BJ (cell line): ENCODE measurements around the gene RBM20. TPM values are rescaled to one million over a fixed set of nuclear protein-coding genes. Genes with fewer than 3 reads are reported as not detected.
"Not testable (repeated sequence)": the region's sequence is repeated elsewhere in the genome, so short reads cannot be mapped to it uniquely, and the experiment has no call there.

Experiments
- CTCF ChIA-PET: fragments of 350-600 bp; formaldehyde crosslinking; extraction: SDS; loops from one replicate; lab custom pipeline; 2021; ENCODE audit warnings: antibody characterized with exemption, inconsistent platforms; lab: Yijun Ruan, JAX
- POLR2A ChIA-PET: fragments of 300-600 bp; sonication (Branson Sonifier 250); formaldehyde crosslinking; extraction: SDS; loops from one replicate; lab custom pipeline; 2021; ENCODE audit warnings: antibody characterized with exemption; lab: Charles Lee
- DNase-seq: peaks from one replicate; pipeline ENCODE4 v3.0.0-alpha.2; 2011; ENCODE audit warnings: low read depth
- H3K27me3 ChIP-seq: 2 replicates; pipeline ENCODE4 v1.6.0; 2011; ENCODE audit warnings: low read length; ENCODE audit not compliant: control insufficient read depth, insufficient read depth
- H3K36me3 ChIP-seq: 2 replicates; pipeline ENCODE4 v1.5.1; 2011; ENCODE audit warnings: low read length; ENCODE audit not compliant: control insufficient read depth, insufficient read depth
- H3K4me3 ChIP-seq: 2 replicates; pipeline ENCODE4 v1.5.1; 2011; ENCODE audit warnings: low read depth, mild to moderate bottlenecking, control low read depth, low read length
- CTCF ChIP-seq: IDR thresholded peaks from 2 replicates; pipeline ENCODE4 v1.5.1; 2011; ENCODE audit warnings: low read depth, mild to moderate bottlenecking, control low read depth, inconsistent platforms, low read length, moderate library complexity; ENCODE audit not compliant: insufficient read depth
- polyA plus RNA-seq: library from polyadenylated mRNA; depleted of rRNA; stranded (reverse); fragments of >200 nt; gene quantifications from 2 replicates; pipeline ENCODE4 v1.2.3, GENCODE V29; 2011

Gene RBM20
- polyA plus RNA-seq, 1 experiment = not detected

DNA sequence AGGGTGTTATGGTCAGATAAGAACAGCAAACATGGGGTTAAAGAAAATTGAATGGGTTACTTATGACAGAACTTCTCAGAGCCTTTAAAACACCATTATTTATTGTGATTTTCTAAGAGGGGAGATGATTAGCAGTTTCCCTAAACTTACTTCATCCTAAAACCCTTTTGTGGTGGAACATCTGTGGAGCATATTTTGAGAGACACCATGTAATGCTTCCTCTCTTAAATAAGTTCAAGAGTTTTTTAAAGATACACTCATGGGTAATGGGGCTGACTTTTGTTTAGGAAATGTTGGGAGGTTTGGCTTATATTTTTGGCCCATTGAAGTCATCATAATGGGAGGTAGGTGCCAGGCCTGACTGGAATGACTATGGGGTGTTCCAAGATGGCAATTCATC, 219.2 kb downstream of the RBM20 start:
- H3K36me3 ChIP-seq = no peaks in the 10 kb centered on the region
- peak; percentile 52 for DNase-seq
- no peak overlapping the region for H3K4me3 ChIP-seq
- ChIA-PET POLR2A (no interaction called here), CTCF (no interaction called here)
- TF ChIP-seq CTCF = no peak
- no peaks in the 10 kb centered on the region for H3K27me3 ChIP-seq

- no peak for DNase-seq
- Histone ChIP-seq H3K27me3 (no peaks in the 10 kb centered on the region), H3K4me3 (no peak overlapping the region), H3K36me3 (no peaks in the 10 kb centered on the region)
- CTCF ChIA-PET = interaction anchor here (1.8 kb wide), 1 partner anchor 60 kb away, joined by 3 read pairs; no protein-coding TSS in a partner anchor
- no peak for TF ChIP-seq CTCF
- POLR2A ChIA-PET = no interaction called here
Observed at GRCh38 chr10:110863956-110864355, 219.8 kb downstream of the RBM20 start.

DNA sequence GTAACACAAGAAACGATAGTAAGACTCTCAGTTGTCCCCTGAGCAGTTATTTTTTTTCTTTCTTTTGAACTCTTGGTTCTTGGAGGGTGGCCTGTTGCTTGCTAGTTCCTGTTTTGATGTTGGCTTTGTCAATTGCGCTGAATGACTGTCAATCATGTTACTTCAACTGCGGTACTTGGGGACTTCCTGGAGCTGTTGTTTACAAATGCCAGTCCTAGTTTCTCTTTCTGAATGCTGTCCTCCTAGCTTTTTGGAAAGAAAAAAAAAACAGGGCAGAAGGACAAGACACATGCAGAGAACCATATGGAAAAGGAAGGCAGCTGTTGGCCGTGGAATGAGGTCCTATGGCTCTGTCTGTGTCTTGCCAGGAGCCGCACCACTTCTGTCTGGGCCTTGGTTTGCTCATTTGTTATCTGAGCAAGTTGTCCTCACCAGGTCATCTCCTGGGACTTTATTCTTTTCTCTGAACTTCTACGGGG, 220.6 kb downstream of the RBM20 start:
- Histone ChIP-seq H3K36me3 (no peaks in the 10 kb centered on the region), H3K4me3 (no peak overlapping the region), H3K27me3 (no peaks in the 10 kb centered on the region)
- CTCF ChIA-PET = interaction anchor here (1.8 kb wide), 1 partner anchor 61 kb away, joined by 3 read pairs; no protein-coding TSS in a partner anchor
- no peak for TF ChIP-seq CTCF
- DNase-seq = no peak
- POLR2A ChIA-PET = interaction anchor here (0.6 kb wide), 1 partner anchor 541 kb away, joined by 3 read pairs; no protein-coding TSS in a partner anchor

- DNase-seq = peak; percentile 56
- Histone ChIP-seq H3K36me3 (no peaks in the 10 kb centered on the region), H3K27me3 (no peaks in the 10 kb centered on the region), H3K4me3 (no peak overlapping the region)
- ChIA-PET POLR2A (interaction anchor here (0.6 kb wide), 1 partner anchor 542 kb away, joined by 3 read pairs; no protein-coding TSS in a partner anchor), CTCF (interaction anchor here (1.0 to 1.8 kb wide), 2 partner anchors 13 to 61 kb away, joined by 3 read pairs; no protein-coding TSS in a partner anchor)
- no peak for TF ChIP-seq CTCF
Observed at GRCh38 chr10:110865186-110865808, 221.2 kb downstream of the RBM20 start.

- no peak for DNase-seq
- POLR2A ChIA-PET = no interaction called here
- CTCF ChIA-PET = interaction anchor here (1.0 to 1.8 kb wide), 2 partner anchors 13 to 62 kb away, joined by 3 read pairs; no protein-coding TSS in a partner anchor
- no peaks in the 10 kb centered on the region for H3K27me3 ChIP-seq
- no peak overlapping the region for H3K4me3 ChIP-seq
- no peak for TF ChIP-seq CTCF
- H3K36me3 ChIP-seq = no peaks in the 10 kb centered on the region
Observed at GRCh38 chr10:110865809-110866482, 221.8 kb downstream of the RBM20 start.

DNA sequence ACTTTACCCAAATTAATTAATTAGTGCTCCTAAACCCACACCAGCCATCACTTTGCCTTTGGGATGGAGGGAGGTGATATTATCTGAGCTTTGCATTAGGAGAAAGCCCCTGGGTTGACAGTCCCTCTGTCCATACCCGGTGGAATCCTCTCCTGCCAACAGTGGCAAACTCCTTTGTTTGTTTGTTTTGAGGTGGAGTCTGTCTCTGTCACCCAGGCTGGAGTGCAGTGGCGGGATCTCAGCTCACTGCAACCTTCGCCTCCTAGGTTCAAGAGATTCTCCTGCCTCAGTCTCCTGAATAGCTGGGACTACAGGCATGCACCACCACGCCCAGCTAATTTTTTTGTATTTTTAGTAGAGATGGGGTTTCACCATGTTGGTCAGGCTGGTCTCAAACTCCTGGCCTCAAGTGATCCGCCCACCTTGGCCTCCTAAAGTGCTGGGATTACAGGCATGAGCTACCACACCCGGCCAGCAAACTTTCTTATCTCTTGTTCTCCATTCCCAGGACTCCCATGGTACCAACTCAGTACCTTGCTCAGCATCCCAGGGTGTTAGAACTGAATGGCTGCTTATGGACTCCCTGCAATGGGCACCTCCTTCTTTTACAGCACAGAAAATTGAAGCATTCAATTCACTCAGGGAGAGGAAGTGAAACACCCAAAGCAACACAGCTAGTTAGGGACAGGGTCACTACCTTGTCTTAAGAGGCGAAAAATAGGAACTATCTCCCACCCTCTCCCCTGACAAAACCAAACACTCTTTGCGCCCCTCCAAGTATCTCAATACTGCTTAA, 223.1 kb downstream of the RBM20 start:
- CTCF ChIA-PET = interaction anchor here (0.8 to 1.3 kb wide), 3 partner anchors 16 to 256 kb away, joined by 3 to 6 read pairs (median 3); no protein-coding TSS in a partner anchor
- POLR2A ChIA-PET, H3K27me3 ChIP-seq, DNase-seq, H3K4me3 ChIP-seq, H3K36me3 ChIP-seq: not testable (repeated sequence)
